HG02588 (cell line): ENCODE data around the gene PRKCB.
A peak's percentile ranks its signal among the peaks of the same experiment; 100 is the strongest.
"Not testable (repeated sequence)": the region's sequence is repeated elsewhere in the genome, so short reads cannot be mapped to it uniquely, and the experiment has no call there.

Experiments used
- ATAC-seq: cut with Tn5 transposase; IDR thresholded peaks from one replicate; pipeline ENCODE4 v1.9.1; 2021; ENCODE audit warnings: mild to moderate bottlenecking, moderate library complexity; ENCODE audit not compliant: unreplicated experiment

Gene PRKCB

GRCh38 chr16:23998771-23999170 is 163.0 kb downstream of the PRKCB start:
- no peak for ATAC-seq

DNA sequence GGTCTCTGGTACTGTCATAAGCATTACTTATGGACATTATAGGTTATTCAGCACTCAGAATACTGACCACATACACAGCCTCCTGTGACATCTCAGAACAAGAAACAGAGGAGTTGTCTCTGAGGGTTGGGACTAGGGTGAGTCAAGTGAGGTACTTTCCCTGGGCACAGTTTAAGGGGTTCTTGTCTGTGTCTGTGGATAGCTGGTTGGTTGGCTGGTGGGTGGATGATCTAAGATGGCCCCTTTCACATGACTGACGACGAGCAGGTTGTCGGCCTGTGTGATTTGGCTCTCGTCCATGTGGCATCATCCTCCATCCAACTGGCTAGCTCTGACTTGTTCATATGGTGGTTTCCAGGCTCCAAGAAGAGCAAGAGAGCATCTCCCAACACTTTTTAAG is 163.9 kb downstream of the PRKCB start:
- ATAC-seq: peak; percentile 80

GRCh38 chr16:24001710-24002109 is 165.9 kb downstream of the PRKCB start:
- ATAC-seq: no peak

DNA sequence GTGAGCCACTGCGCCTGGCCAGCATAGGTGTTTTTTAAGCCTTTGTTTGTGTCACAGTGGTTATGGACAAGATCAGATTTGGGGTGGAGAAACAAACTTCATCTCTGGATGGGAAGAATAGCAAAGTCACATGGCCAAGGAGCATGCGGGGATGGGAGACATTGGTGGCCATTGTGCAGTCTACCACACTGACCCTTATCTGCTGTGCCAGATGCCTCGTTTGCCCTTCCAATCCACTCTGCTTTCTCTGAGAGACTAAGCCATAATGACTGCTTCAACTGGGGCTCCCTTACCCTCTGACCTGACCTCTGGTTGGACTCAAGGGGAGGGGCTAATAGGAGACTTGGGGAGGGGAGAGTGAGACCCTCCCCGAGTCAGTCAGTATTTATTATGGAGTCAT is 166.8 kb downstream of the PRKCB start:
- no peak for ATAC-seq

GRCh38 chr16:24005577-24005976 is 169.8 kb downstream of the PRKCB start:
- no peak for ATAC-seq

DNA sequence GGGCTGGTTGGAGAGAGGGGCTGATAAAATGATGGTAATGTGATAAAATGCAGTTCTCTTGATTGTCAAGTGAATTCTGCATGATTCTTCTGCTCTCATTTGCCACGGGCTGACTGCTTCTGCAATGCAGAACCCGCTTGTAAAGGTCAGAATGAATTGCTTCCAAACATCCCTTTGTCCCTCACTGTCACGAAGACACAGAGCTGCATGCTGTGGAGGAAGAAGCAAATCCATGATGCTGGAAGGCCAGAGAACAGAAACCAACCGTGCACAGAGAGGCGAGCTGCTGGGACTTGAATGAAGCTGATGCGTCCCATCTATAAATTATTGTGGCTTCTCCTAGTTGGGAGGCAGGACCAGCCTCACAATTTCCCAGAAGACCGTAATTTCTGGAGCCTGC is 171.6 kb downstream of the PRKCB start:
- ATAC-seq: no peak

- ATAC-seq: no peak
These were observed 172.2 kb downstream of the PRKCB start for GRCh38 chr16:24007934-24008333.

DNA sequence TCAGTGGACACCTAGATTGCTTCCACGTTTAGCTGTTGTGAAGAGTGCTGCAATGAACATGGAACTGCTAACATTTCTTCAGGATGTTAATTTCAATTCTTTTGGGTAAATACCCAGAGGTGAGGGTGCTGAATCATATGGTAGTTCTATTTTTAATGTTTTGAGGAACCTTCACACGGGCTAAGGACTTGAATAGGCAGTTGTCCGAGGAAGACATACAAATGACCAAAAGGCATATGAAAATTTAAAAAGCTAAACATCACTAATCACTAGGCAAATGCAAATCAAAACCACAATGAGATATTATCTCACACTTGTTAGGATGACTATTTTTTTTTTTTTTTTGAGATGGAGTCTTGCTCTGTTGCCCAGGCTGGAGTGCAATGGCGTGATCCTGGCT is 173.3 kb downstream of the PRKCB start:
- ATAC-seq: no peak

DNA sequence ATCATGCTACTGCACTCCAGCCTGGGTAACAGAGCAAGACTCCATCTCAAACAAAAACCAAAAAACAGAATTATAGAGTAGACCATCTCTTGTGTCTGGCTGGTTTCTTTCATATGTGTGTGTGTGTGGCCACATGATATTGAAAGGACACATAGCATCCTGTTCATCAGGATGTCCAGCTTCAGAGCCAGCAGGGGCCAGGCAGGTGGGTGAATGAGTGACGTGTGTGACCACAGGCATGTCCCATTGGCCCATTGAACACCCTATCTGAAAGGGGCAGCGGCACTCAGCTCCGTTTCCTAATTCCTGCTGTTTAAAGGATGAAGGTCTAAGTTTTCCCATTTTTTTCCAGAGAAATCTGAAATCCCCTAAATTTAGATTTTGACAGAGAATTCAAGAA is 174.2 kb downstream of the PRKCB start:
- ATAC-seq: no peak

DNA sequence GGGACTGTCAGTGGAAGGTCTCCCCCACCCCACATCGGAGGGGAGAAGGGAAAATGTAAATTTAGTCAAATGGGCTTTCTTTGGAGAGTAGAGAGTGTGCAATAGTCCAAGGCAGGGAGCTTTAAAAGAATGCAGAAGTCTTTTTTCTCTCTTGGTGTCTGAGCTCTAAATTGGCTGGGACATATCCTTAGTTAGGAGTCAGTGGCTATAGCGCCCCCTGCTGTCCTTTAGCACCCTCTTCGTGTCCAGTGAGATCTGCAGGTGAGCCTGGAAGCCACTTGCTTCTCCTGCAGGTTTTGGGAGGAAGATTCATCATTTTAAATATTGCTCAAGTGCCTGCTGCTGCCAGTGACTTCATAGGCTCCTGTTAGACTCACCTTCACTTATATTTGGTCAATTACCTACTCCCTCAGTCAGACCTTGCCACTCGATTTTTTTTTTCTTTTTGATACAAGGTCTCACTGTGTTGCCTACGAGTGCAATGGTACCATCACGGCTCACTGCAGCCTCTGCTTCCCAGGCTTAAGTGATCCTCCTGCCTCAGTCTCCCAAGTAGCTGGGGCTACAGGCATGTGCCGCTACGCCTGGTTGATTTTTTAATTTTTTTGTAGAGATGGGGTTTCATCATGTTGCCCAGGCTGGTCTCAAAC is 174.8 kb downstream of the PRKCB start:
- no peak for ATAC-seq

- no peak for ATAC-seq
These were observed 175.5 kb downstream of the PRKCB start for GRCh38 chr16:24011237-24011636.

- no peak for ATAC-seq
These were observed 177.4 kb downstream of the PRKCB start for GRCh38 chr16:24013054-24013636.

DNA sequence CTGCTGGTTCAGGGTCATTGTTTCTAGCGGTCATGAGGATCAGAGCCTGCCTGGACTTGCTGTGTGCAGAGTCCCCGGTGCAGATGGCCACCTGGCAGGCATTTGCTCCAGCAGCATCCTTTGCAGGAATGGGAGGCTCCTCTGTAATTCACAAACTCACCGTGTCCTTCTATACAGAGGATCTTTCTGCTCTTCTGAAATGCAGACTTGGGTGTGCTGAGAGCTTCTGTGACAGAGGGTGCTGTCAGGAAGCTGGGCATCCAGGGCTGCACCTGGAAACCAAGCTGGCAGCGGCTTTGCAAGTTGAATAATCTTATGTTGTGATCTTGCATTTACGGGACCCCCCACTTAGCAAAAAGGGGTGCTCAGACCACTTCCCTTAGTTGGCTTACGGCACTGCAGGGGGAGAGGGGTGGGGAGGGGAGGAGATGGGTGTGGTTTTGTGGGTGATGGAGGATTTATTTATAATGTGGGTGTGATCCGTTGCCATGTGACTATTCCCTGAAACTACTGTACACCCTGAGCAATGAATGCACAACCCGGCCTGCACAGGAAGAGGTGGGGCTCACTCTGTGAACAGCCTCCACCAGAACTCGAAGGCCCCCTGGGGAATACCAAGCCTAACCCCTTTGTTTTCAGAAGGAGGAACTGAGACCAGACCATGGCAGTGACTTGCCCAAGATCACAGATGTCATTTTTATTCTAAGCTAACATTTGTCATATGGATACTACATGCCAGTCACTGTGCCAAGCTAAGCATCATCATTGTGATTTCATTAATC is 178.3 kb downstream of the PRKCB start:
- ATAC-seq: peak; percentile 95

- ATAC-seq: not testable (repeated sequence)
These were observed 179.2 kb downstream of the PRKCB start for GRCh38 chr16:24014955-24015354.

GRCh38 chr16:24015923-24016322 is 180.1 kb downstream of the PRKCB start:
- no peak for ATAC-seq

GRCh38 chr16:24018485-24018884 is 182.7 kb downstream of the PRKCB start:
- no peak for ATAC-seq

DNA sequence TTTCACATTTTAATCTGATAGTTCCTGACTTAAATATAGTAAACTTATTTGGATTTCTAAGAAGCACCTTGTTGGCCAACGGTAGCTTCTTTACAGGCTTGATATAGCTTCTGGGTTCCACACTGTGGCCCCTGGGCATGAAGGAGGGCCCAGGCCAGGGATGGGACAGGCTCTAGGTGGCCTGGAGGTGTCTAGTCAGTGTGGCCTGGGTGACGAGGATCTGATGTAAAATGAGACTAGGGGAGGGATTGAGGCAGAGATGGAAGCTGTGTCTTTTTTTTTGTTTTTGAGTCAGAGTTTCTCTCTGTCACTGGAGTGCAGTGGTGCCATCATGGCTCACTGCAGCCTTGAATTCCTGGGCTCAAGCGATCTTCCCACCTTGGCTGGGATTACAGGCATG is 187.0 kb downstream of the PRKCB start:
- no peak for ATAC-seq

GRCh38 chr16:24023621-24024020 is 187.8 kb downstream of the PRKCB start:
- ATAC-seq: no peak

- no peak for ATAC-seq
These were observed 189.2 kb downstream of the PRKCB start for GRCh38 chr16:24024971-24025370.

GRCh38 chr16:24027466-24027865 is 191.7 kb downstream of the PRKCB start:
- ATAC-seq: no peak

GRCh38 chr16:24029841-24030240 is 194.1 kb downstream of the PRKCB start:
- ATAC-seq: not testable (repeated sequence)
